OCI-LY7 (cell line): ENCODE results near the gene BTBD6. TPM values are rescaled to one million over a fixed set of nuclear protein-coding genes. Genes with fewer than 3 reads are reported as not detected.

Experiments
- BruUV-seq: library from RNA; stranded (reverse); fragments of 400-500 nt; replicated peaks from 2 replicates; lab custom pipeline; 2021; lab: Mats Ljungman, UMichigan
- CTCF ChIA-PET: fragments of 300-600 bp; sonication (Branson Sonifier 250); formaldehyde crosslinking; loops from one replicate; lab custom pipeline; 2022; ENCODE audit warnings: antibody characterized with exemption; ENCODE audit not compliant: unreplicated experiment; lab: Charles Lee
- POLR2A ChIA-PET: fragments of 300-600 bp; sonication (Branson Sonifier 250); formaldehyde crosslinking; loops from one replicate; lab custom pipeline; 2022; ENCODE audit warnings: antibody characterized with exemption; lab: Charles Lee
- DNase-seq: peaks from one replicate; pipeline ENCODE4 v3.0.0-alpha.2; 2015; ENCODE audit warnings: low spot score
- H2AFZ ChIP-seq: fragments of 200-600 bp; sonication (generic), shearing (Covaris generic); 2 replicates; pipeline ENCODE4 v1.6.1; 2014; ENCODE audit warnings: mild to moderate bottlenecking, antibody characterized with exemption, low read length, moderate library complexity
- H3K27ac ChIP-seq: fragments of 200-600 bp; sonication (generic); 2 replicates; pipeline ENCODE4 v1.5.1; 2014; ENCODE audit warnings: mixed run types, low read depth, mild to moderate bottlenecking, moderate library complexity, low read length, inconsistent platforms; ENCODE audit not compliant: poor library complexity, severe bottlenecking
- H3K36me3 ChIP-seq: fragments of 200-600 bp; sonication (generic); 2 replicates; pipeline ENCODE4 v1.6.1; 2014; ENCODE audit warnings: mild to moderate bottlenecking, antibody characterized with exemption, low read length, moderate library complexity, mixed read lengths; ENCODE audit not compliant: insufficient read depth
- H3K4me1 ChIP-seq: fragments of 200-600 bp; sonication (generic); 2 replicates; pipeline ENCODE4 v1.5.1; 2014; ENCODE audit warnings: mild to moderate bottlenecking, low read length; ENCODE audit not compliant: insufficient read depth, poor library complexity, severe bottlenecking
- H3K4me2 ChIP-seq: fragments of 200-600 bp; sonication (generic); 2 replicates; pipeline ENCODE4 v1.6.1; 2014; ENCODE audit warnings: mild to moderate bottlenecking, low read length
- H3K4me3 ChIP-seq: fragments of 200-600 bp; sonication (generic); 2 replicates; pipeline ENCODE4 v1.5.1; 2014; ENCODE audit warnings: mild to moderate bottlenecking, low read depth, low read length; ENCODE audit not compliant: poor library complexity, severe bottlenecking
- H3K79me2 ChIP-seq: fragments of 200-600 bp; sonication (generic); 2 replicates; pipeline ENCODE4 v1.6.1; 2016; ENCODE audit warnings: low read depth, mild to moderate bottlenecking, low read length, moderate library complexity, mixed read lengths; ENCODE audit not compliant: insufficient read depth
- H3K9me2 ChIP-seq: fragments of 200-600 bp; sonication (generic); 2 replicates; pipeline ENCODE4 v1.6.1; 2016; ENCODE audit warnings: mild to moderate bottlenecking, low read length, mixed read lengths; ENCODE audit not compliant: insufficient read depth
- H3K9me3 ChIP-seq: fragments of 200-600 bp; sonication (generic); 2 replicates; pipeline ENCODE4 v1.6.1; 2014; ENCODE audit warnings: mild to moderate bottlenecking, mixed run types, low read length, mixed read lengths
- H4K20me1 ChIP-seq: fragments of 200-600 bp; sonication (generic); 2 replicates; pipeline ENCODE4 v1.6.1; 2014; ENCODE audit warnings: mild to moderate bottlenecking, antibody characterized with exemption, low read length, moderate library complexity, mixed read lengths; ENCODE audit not compliant: insufficient read depth
- EZH2phosphoT487 ChIP-seq: fragments of 200-600 bp; sonication (generic); IDR thresholded peaks from 2 replicates; pipeline ENCODE4 v1.6.1; 2018; ENCODE audit warnings: low read depth, borderline replicate concordance, mild to moderate bottlenecking, mixed run types, antibody characterized with exemption, low read length, moderate library complexity, mixed read lengths
- intact Hi-C: fragments of 100-400 bp; cut with micrococcal nuclease; formaldehyde crosslinking; loops from one replicate; pipeline ENCODE4 v1.10.0; 2022; ENCODE audit not compliant: unreplicated experiment
- total RNA-seq, 2 experiments: library from RNA; depleted of rRNA in 1 of 2; stranded (reverse); fragments of >200 nt in 1 of 2; shearing (Covaris generic) in 1 of 2; gene quantifications; 2 replicates each; pipeline ENCODE4 v1.2.3, GENCODE V29; 2014 to 2022
- TF ChIP-seq, protein P1 (sequence below): fragments of 200-600 bp; sonication (generic); conservative IDR thresholded peaks from 2 replicates; pipeline ENCODE4 v1.5.1; 2014; ENCODE audit warnings: mild to moderate bottlenecking, antibody characterized with exemption, low read length, moderate library complexity, mixed read lengths

Gene BTBD6
- total RNA-seq, 2 experiments from 2014 or later: 5.7 to 27.9 TPM

DNA sequence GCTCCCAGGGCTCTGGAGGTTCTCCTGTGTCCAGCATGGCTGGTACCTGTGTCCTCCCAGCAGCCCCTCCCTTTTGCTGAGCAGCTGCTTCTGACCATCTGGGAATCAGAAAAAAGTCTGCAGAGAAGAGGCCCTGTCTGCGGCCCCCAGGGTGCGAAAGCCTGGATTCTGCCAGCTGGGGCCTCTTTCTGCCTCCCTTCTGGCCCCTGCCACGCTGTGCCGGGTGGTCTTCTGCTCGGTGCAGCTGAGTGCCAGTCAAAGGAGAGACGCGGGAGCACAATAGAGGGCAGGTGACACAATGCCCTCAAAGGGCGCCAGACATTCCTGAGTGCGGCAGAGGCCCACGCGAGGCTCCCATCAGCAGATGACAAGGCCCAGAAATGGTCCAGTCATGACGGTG is 12.6 kb downstream of the BTBD6 start:
- Histone ChIP-seq H3K36me3 (no peaks in the 10 kb centered on the region), H4K20me1 (no peaks in the 10 kb centered on the region), H3K79me2 (no peaks in the 10 kb centered on the region), H3K4me2 (no peak overlapping the region), H2AFZ (no peak overlapping the region), H3K9me2 (no peaks in the 10 kb centered on the region), H3K27ac (no peak overlapping the region), H3K4me3 (no peak overlapping the region), H3K4me1 (no peaks in the 10 kb centered on the region), H3K9me3 (no peaks in the 10 kb centered on the region)
- TF ChIP-seq, protein P1, sequence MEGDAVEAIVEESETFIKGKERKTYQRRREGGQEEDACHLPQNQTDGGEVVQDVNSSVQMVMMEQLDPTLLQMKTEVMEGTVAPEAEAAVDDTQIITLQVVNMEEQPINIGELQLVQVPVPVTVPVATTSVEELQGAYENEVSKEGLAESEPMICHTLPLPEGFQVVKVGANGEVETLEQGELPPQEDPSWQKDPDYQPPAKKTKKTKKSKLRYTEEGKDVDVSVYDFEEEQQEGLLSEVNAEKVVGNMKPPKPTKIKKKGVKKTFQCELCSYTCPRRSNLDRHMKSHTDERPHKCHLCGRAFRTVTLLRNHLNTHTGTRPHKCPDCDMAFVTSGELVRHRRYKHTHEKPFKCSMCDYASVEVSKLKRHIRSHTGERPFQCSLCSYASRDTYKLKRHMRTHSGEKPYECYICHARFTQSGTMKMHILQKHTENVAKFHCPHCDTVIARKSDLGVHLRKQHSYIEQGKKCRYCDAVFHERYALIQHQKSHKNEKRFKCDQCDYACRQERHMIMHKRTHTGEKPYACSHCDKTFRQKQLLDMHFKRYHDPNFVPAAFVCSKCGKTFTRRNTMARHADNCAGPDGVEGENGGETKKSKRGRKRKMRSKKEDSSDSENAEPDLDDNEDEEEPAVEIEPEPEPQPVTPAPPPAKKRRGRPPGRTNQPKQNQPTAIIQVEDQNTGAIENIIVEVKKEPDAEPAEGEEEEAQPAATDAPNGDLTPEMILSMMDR: no peak
- POLR2A ChIA-PET: interaction anchor here (0.7 kb wide), 1 partner anchor 226 kb away, joined by 3 read pairs; no protein-coding TSS in a partner anchor
- DNase-seq: no peak
- CTCF ChIA-PET: no interaction called here
- intact Hi-C loops: no loop called here
- BruUV-seq: no TSS peak

DNA sequence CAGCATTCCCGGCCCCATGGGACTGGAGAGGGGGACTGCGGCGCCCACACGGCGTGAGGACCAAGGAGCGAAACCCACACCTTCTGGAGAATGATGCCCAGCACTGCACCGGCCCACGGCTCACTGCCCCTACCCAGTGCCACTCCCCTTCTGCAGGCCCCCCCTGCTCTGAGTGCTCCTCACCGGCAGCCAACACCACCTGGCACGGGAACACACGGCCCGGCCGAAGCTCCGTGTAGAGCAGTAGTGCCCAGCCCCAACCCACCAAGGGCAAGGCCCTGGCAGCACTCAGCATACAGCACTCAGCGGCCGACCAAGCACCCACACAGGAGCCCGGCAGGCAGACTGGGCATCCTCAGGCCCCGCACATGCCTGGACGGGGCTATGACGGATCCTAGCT is 13.4 kb downstream of the BTBD6 start:
- ChIA-PET CTCF (no interaction called here), POLR2A (no interaction called here)
- no peaks in the 10 kb centered on the region for H3K36me3 ChIP-seq
- intact Hi-C loops: no loop called here
- no peak overlapping the region for H3K27ac ChIP-seq
- no peak overlapping the region for H3K4me3 ChIP-seq
- no peaks in the 10 kb centered on the region for H3K79me2 ChIP-seq
- no peak for DNase-seq
- no peak for TF ChIP-seq EZH2phosphoT487
- TF ChIP-seq, protein P1: no peak
- H3K9me2 ChIP-seq: no peaks in the 10 kb centered on the region
- no peaks in the 10 kb centered on the region for H4K20me1 ChIP-seq
- no TSS peak for BruUV-seq
- H3K4me1 ChIP-seq: no peaks in the 10 kb centered on the region
- no peaks in the 10 kb centered on the region for H3K9me3 ChIP-seq
- H2AFZ ChIP-seq: no peak overlapping the region
- no peak overlapping the region for H3K4me2 ChIP-seq

DNA sequence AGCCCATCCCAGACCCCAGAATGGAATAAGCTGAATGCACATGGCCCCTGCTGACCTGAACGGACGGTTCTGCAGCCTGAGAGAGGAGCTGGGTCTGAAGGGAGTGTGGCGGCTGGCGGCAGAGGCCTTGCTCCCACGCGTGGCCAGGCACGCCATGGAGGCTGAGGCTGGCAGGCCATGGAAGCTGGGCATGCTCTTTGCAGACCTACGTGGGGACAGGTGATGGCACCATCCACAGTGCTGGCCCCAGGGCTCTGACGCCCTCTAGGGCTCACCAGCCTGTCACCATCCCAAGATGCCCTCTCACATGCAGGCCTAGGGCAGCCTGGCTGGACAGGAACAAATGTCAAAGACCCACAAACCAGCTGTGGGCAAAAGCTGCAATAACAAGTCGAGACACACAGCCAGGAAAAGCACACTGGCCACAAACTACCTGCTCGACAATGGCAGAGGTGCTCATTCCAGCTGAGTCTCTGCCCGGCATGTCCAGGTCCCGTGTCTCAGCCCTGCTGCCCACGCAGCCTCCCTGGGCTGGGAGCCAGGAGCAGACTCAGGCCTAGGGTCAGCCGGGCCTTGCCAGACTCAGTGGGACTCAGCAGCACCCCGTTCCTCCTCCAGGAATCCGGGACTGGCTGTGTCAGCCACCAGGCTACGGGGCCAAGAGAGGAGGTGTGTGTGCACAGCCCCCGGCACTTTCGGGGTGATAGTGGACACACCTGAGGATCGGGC is 19.7 kb downstream of the BTBD6 start:
- H3K9me2 ChIP-seq: no peaks in the 10 kb centered on the region
- no peak overlapping the region for H3K27ac ChIP-seq
- H4K20me1 ChIP-seq: no peaks in the 10 kb centered on the region; the same call in 1 of the 2 replicates
- no peak for TF ChIP-seq EZH2phosphoT487
- TF ChIP-seq, protein P1: no peak
- H3K4me3 ChIP-seq: no peak overlapping the region
- ChIA-PET CTCF (no interaction called here), POLR2A (interaction anchor here (1.6 kb wide), 1 partner anchor 9 kb away, joined by 7 read pairs; no protein-coding TSS in a partner anchor)
- no peaks in the 10 kb centered on the region for H3K79me2 ChIP-seq
- intact Hi-C loops: no loop called here
- no peak overlapping the region for H3K4me2 ChIP-seq
- no peaks in the 10 kb centered on the region for H3K9me3 ChIP-seq
- DNase-seq: no peak
- no peaks in the 10 kb centered on the region for H3K36me3 ChIP-seq
- no peaks in the 10 kb centered on the region for H3K4me1 ChIP-seq
- H2AFZ ChIP-seq: no peak overlapping the region
- BruUV-seq: no TSS peak
